HL-60/S4 treated with retinoic acid at 250 ng/mL for 4 days and 3 days (cell line): ENCODE measurements around the gene LETM1.

Source experiments
- in situ Hi-C: fragments of 300-500 bp; cut with MboI; formaldehyde crosslinking; loops from 2 replicates; pipeline ENCODE4 v1.7.0; 2022; ENCODE audit warnings: low sequenced_read_pairs

The LETM1 gene

DNA sequence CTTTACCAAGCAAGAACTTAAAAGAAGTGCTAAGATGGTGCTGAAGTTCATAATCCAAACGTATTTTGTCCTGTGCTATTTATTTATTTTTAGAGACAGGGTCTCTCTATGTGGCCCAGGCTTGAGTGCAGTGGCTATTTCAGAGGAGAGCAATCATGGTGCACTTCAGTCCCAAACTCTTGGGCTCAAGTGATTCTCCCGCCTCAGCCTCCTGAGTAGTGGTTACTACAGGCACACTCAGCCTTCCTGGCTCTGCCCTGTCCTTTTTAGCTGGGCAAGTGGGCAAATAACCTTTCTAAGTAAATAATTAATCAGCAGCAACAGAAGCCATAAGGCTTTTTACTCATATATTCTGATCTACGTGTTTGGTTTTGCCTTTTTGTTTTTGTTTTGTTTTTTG lies 17.8 kb upstream of the LETM1 start:
- in situ Hi-C loops, result no loop called here

DNA sequence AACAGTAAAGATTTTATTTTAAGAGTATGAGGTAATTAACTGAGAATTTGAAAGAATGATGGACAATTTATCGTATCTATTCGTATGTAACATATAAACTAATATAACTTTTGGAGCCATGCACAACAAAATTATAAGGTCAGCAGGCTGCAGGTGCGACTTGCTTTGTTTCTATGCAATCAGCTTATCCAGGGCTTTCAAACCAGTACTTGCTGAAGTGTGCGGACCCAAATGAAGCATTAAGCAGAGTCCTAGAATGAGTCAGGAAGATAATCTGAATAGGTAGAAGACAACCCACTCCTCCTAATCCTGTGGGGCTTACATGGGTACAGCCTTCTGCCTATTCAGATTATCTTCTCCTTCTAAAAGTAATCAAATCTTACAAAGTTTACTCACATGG lies 17.3 kb upstream of the LETM1 start:
- in situ Hi-C loops, result no loop called here

DNA sequence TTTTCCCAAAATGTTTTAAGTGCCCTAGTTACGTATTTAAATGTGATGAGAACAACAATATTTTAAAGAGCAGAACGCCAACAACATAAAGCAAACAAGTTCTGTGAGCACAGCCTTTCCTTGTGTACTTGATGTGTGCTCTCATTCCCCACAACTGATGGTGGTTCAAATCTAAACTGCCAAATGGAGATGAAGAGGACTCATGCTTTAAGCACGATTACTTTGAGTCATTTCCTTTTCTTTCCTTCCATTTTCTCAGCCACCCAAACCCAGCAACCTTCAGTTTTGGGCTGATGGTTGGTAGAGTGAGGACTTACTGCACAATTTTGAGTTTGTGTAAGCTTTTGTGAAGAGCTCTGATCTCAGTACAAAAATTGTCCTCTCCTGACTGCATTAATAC lies 16.9 kb upstream of the LETM1 start:
- in situ Hi-C loops, result no loop called here

DNA sequence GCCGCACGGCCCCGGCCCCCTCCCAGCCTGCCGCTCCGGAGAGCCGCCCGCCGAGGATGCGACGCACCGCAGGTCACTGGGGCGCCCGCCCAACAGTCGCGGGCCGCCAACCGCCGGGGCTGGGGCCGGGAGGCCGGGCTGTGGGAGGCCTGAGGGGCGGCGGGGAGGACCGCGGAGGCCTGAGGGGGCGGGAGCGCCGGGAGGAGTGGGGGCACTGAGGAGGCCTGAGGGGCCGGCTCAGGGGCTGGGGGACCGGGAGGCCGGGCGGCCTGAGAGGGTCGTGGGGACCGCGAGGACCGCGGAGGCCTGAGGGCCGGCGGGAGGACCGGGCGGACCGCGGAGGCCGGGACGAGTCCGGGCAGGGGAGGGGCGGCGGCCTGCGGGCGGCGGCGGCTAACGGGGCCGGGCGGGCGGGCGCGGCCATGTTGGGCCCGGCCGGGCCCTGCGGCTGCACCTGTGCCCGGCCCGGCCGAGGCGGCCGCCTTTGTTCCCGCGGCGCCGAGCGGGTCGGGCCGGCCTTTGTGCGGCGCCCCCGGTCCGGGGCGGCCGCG lies 15.6 kb upstream of the LETM1 start:
- in situ Hi-C loops, result no loop called here

DNA sequence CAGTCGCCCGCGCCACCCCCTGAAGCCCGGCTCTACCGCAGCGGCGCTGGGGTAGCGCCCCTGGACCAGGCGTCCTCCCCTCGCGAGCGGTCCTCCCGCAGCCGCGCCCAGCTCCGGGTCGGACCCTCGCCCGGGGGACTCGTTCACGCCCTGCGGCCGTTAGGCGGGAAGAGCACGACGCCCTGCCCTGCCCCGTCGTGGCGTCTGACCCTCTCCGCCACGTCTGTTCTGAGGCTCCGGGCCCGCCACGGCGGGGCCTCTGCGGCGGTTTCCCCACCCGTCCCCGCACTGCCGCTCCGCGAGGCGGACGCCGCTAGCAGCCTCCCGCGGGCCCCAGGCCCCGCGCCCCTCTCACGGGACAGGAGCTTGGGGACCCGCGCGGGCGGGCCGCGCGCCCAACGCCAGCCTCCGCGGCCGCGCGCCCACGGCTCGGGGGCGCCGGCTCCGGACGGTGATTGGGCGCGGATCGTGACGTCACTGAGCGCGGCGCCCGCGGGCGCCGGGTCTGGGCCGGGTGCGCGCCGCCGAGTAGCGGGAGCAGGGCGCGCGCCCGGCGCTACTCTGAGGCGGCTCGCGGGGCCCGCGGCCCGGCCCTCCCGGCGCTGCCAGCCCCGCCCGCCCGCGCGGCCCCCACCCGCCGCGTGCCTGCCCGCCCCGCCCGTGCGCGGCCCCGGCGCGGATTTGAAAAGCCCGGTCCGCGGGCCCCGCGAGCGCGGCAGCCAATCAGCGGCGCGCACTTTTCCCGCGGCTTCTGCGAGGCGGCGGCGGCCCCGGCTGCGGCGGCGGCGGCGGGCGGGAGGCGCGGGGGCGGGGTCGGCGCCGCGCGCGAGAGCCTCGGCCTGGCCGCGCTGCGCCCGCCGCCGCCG lies 14.9 kb upstream of the LETM1 start, which contains the start of gene NSD2:
TSS of gene NSD2 (plus strand) at position 816 of the 866 bp plus-strand sequence. CDS start 29,262 bp downstream, outside the sequence.
- in situ Hi-C loops, result no loop called here

DNA sequence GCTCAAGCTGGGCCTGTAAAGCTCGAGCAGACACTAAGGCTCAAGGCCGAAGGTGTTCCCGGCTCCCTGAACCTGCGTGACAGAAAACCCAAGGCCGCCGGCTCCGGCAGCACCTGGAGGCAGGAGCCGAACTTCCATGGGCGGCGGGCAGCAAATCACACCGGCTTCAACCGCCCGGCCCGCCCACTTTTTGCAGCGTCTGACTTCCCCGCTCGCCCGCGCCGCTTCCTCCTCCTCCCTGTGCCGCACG lies 14.3 kb upstream of the LETM1 start:
- in situ Hi-C loops, result no loop called here

DNA sequence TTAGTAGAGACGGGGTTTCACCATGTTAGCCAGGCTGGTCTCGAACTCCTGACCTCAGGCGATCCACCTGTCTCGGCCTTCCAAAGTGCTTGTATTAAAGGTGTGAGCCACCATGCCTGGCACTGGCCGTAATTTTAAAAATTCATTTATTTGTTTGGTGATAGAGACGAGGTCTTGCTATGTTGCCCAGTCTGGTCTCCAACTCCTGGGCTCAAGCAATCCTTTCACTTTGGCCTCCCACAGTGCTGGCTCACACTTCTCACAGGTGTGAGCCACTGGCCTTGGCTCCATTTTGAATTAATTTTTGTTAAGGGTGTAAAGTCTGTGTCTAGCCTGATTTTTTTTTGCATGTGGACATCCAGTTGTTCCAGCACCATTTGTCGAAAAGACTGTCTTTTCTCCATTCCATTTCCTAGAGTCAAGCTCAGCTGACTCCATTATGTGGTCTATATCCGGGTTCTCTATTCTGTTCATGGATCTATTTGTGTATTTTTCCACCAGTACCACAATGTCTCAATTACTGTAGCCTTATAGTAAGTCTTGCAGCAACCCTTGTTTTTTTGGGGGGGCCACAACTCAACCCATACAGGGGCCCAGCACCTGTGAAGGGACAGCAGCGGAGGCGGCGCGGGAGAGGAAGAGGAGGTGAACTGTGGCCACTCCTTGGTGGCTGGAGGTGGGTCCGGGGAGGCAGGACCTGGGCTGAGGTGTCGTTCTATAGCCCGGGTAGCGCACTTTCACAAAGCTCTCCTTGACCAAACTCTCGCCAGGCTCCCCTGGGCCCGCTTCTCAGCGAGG lies 13.8 kb upstream of the LETM1 start:
- in situ Hi-C loops, result no loop called here

DNA sequence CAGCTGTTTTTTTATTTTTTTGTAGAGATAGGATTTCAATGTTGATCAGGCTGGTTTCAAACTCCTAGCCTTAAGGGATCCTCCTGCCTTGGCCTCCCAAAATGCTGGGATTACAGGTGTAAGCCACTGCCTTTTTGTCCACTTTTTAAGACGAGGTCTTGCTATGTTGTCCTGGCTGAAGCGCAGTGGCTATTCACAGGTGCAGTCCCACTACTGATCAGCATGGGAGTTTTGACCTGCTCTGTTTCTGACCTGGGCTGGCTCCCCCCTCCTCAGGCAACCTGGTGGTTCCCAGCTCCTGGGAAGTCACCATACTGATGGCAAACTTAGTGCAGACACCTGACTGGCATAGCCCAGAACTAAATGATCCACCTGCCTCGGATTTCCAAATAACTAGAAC lies 13.0 kb upstream of the LETM1 start:
- in situ Hi-C loops, result no loop called here

DNA sequence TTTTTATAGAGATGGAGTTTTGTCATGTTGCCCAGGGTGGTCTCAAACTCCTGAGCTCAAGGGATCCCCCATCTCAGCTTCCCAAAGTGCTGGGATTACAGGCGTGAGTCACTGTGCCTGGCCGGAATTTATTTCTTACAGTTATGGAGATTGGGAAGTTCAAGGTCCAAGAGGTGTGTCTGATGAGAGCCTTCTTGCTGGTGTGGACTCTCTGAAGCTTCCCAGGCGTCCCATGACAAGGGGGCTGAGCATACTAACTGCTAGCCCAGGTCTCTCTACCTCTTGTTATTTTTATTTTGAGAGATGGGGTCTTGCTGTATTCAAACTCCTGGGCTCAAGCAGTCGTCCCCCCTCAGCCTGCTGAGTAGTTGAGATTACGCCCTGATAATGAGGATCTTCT lies 12.3 kb upstream of the LETM1 start:
- in situ Hi-C loops, result no loop called here

DNA sequence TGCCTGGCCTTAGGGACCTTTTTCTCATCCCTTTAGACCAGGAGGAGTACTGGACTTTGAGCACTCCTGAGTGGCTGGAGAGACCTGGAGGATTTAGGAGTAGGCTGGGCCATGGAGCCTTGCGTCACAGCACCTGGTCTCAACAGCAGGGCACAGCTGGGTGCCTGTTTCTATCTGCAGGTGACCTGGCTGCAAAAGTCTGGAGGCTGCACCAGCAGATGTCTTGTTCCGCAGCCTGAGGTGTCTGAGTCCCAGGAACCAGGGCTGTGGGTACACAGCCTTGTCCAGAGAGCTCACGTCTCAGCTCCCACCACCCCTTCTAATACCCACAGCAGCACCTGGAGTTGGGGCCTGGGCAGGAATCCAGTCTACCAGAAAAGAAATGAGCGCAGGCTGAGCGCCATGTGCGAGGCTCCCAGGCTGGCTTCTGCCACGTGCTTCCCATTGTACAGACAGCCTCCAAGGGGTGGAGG lies 10.3 kb upstream of the LETM1 start:
- in situ Hi-C loops, result no loop called here

DNA sequence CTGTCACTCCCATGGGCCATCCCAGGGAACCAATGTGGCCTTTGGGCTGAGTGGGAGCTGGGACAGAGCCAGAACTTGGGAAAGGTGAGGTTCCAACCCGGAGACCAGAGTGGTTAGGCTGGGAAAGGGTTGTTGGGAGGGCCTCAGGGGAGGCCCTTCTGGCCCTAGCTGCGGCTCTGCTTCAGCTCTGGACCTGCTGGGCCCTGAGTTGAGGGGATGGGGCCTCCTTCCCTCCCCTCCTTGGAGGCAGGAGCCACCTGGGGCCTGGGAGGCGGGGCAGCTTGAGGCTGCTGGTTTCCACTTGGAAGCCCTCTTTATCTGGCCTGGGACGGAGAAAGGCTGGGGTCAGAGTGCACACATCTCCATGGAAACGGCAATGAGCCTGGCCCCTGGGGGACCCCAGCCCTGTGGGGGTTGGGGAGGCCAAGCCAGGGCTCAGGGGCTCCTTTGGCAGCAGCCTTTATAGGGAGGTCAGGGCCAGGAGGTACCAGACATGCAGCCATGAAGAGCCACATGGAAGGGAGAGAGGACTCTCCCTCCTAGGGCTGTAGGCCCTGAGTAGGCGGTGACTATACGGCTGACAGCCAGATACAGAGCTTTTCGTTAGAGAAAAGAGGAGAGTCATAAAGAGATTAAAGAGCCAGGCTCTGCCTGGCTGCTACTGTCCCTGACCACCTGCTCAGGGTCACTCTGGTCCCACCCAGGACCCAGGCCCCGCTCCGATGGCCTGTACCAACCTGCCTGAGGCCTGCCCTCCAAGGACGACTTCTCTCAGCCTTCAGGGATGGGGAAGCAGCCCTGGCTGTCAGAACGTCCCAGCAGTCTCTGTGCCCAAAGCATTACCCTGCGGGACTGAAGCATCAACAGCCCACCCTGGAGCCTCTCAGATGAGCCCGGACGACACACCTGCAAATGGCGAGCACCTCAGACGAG lies 8.4 kb upstream of the LETM1 start:
- in situ Hi-C loops, result no loop called here

DNA sequence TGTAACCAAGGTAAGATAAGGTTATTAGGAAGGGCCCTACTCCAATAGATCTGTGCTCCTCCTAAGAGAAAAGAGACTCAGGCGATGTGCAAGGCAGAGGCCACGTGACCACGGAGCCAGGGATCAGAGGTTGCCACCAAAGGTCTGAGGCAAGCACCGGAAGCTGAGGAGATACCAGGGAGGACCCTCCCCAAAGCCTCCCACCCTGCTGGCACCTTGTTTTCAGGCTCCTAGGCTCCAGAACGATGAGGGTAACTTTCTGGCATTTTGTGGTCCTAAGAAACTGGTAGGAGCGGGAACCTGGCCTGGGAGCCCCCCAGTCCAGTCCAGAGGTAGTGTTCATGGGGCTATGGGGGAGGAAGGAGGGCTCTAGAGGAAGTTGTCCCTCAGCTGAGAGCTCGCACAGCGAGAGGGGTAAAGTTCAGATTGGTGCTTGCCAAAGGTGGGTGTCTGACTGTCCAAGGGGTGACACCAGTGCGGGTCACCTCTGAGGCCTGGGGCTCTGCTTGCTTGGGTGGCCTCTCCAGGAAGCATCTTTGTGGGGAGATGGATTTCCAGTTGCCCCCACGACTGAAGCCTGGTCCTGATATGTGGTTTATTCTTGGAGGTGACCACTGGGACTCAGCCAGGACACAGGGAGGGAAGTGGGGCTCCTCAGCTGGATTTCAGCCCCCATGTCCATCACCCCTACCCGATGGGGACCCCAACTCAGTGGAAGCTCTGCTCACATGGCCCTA lies 7.5 kb upstream of the LETM1 start:
- in situ Hi-C loops, result no loop called here

DNA sequence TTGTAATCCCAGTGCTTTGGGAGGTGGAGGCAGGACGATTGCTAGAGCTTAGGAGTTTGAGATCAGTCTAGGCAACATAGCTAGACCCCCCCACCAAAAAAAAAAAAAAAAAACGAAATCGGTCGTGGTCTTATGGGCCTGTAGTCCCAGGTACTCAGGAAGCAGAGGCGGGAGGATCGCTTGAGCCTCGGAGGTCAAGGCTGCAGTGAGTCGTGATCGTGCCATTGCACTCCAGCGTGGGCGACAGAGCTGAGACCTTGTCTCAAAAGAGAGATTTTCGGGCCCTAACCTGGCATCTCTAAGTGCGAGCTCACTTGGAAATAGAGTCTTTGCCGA lies 7.0 kb upstream of the LETM1 start:
- in situ Hi-C loops, result no loop called here

DNA sequence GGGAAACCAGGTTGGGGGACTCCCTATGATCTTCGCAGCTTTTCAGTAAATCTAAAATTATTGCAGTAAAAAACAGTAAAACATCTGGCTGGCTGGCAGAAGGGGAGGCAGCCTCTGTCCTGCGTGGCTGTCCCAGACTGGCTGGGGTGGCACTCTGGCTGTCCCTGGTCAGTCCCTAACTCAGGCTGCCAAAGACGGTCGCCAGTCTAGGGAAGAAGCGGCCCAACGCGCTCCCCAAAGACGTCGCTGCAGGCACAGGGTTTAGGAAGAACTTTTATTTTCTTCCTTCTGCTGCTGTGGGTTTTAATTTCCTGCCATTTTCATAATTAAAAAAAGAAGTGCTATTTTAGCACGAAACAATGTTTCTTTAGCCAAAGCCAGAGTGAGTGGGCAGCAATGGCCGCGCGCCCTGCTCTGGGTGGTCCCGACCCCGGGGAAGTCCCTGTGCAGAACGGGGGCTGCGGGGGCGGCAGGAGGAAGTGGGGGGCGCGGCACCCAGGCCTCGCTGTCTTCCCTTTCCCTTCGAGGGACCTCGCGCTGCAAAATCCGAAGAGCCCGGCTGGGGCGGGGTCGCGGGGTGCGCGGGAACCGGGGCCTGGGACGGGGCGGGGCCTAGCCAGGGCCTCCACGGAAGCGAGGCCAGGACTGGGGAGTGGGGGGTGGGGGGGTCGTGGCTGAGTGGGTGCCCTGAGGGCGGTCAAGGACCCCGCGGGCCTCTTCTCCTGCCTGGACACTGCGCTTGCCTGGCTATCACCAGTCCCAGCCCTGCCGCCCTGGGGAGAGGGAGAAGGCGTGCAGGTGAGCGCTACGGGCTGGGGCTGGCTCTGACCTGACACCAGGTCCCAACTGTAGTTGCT lies 6.3 kb upstream of the LETM1 start:
- in situ Hi-C loops, result no loop called here

DNA sequence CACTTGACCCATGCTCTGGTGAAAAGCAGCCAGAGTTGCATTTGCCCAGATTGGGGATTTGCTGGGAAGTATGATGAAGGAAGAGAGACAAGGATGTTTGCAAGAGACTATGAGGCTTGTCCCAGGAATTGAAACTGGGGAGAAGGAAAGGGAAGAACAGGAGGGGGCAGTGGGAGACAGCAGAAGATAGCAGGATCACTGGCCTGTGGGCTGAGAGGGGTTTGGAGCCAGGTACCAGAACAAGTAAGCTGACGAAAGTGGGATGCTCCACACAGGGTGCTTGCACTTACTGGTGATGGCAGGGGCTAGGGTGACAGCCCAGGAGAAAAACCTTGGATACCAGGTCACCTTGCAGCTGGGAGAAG lies 3.4 kb upstream of the LETM1 start:
- in situ Hi-C loops, result no loop called here

DNA sequence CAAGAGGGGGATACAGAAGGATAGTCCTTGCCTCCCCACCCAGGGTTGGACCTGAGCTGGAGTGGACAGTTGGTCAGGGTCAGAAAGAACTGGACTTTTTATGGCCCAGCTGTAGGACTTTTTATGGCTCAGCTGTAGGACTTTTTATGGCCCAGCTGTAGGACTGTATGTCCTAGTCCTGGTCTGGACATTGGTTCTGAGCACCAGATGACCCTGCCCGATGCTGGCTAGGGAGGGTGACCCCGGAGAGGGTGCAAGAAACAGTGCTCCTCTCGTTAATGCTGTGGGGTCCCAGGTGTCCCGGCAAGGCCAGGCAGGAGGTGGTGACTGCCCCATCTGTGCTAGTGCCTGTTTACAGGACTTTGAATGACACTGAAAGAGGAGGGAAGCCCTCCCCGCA lies 2.0 kb upstream of the LETM1 start:
- in situ Hi-C loops, result no loop called here

DNA sequence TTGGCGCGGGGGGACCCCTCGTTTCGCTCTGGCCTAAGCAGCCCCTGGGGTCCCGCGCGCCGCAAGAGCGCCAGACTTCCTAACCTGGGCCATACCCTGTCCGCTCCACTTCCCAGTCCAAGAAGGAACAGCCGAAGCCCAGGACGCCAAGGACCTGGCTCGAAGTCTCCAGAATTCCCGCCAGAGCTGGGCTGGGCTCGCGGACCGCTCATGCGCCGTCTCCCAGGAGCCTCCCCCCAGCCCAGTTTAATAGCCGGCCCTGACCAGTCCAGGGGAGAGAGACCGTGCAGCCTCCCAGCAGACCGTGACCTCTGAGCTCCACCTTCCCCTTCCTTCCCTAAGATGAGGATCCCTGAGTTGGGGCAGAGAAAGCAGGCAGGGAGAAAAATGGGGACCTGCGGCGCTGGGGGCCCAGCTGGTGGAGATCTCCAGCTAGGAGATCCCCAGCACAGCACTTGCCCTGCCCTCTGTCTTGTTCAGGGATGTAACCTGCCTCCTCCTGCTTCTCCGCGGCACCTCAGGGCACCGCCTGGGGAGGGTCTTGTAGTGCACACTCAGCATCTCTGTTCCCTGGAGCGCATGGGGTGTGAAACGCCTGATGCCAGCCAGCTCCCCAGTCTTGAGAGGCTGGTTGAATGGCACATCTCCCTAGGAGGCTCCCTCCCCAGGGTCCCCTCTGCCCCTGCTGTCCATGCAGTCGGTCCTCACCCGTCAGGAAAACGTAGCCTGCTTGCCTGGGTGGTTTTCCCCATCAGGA lies 1.2 kb upstream of the LETM1 start:
- in situ Hi-C loops, result no loop called here

DNA sequence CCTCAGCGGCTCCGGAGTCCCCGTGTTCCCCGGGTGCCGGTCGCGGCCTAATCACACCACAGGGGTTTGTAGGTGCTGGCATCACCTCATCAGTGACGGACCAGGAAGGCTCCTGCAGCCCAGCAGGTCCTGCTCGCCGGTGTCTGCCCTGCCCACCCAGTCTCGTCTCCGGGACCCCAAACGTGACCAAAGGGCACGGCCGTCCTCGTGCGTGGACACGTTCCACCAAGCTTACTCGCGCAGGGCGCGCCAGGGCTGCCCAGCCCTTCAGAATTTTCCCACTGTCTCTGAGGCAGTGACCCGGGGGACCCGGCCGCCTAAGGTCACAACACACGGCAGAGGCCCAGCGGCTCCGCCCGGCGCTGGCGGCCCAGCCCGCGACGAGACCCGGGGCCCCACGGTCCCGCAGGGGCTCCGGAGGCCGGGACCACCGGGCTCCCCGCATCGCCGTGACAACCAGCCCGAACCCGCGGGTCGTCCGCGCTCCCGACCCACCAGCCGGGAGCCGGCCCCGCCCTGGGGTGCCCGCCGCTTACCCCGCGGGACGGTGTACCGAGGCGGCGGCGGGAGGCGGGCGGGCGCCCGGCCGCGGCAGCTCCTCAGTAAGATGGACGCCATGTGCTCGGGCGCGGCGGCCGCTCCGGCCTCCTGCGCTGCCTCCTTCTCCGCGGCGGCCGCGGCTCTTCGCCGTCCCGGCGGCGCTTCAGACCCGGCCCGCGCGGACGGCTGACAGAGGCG lies 454 bp downstream of the LETM1 start:
- in situ Hi-C loops, result no loop called here
